Adrenal gland (tissue), 12 donors: ENCODE results near the gene FNBP1L. TPM values are rescaled to one million over a fixed set of nuclear protein-coding genes. Genes with fewer than 3 reads are reported as not detected.
A peak's percentile ranks its signal among the peaks of the same experiment; 100 is the strongest.

ENCODE experiments used
- DNase-seq, 7 donors: peaks; one replicate each; pipeline ENCODE4 v3.0.0-alpha.2; 2019 to 2020
- H3K27ac ChIP-seq, 5 donors: fragments of 200-600 bp; sonication (generic) in 4 of 5; 1 replicate in 3 of 5; 2 replicates in 2 of 5; pipeline versions ENCODE4 v1.5.1 to v1.8.0; 2016 to 2020; ENCODE audit warnings: mild to moderate bottlenecking in 1 of 5
- H3K27me3 ChIP-seq: fragments of 200-600 bp; 2 replicates; pipeline ENCODE4 v1.8.0; 2021
- H3K36me3 ChIP-seq, 2 donors: fragments of 200-600 bp; replicated peaks in 1 of 2; 1 replicate in 1 of 2; 2 replicates in 1 of 2; pipeline versions ENCODE4 v1.5.1 to v1.8.0; 2018 to 2022
- H3K4me1 ChIP-seq, 2 donors: fragments of 200-600 bp; replicated peaks in 1 of 2; 1 replicate in 1 of 2; 2 replicates in 1 of 2; pipeline versions ENCODE4 v1.5.1 to v1.8.0; 2018 to 2021
- H3K4me3 ChIP-seq, 4 donors: fragments of 200-600 bp; sonication (generic) in 3 of 4; one replicate each; pipeline ENCODE4 v1.5.1; 2016 to 2018
- H3K9me3 ChIP-seq, 3 donors: fragments of 200-600 bp; sonication (generic) in 1 of 3; replicated peaks in 1 of 3; 1 replicate in 2 of 3; 2 replicates in 1 of 3; pipeline versions ENCODE4 v1.5.1 to v1.8.0; 2016 to 2021
- CTCF ChIP-seq, 6 experiments: fragments of 450-650 bp in 4 of 6; fragments of 200-600 bp in 2 of 6; sonication (generic) in 1 of 6; IDR thresholded peaks; 1 replicate in 5 of 6; 2 replicates in 1 of 6; pipeline versions ENCODE4 v1.5.1 to v1.8.0; 2016 to 2021; ENCODE audit warnings: antibody characterized with exemption in 6 of 6, mild to moderate bottlenecking in 2 of 6, moderate library complexity in 1 of 6
- POLR2A ChIP-seq, 2 donors: fragments of 450-650 bp; IDR thresholded peaks; one replicate each; pipeline ENCODE4 v1.6.1; 2017; ENCODE audit warnings: antibody characterized with exemption in 2 of 2, mild to moderate bottlenecking in 2 of 2, moderate library complexity in 1 of 2
- WGBS, 4 donors: extraction: QIAGEN DNeasy Blood & Tissue Kit in 2 of 4; methylation state at CpG; one replicate each; pipeline versions ENCODE4 v1.1.5 to v1.1.7; 2013 to 2017; 5-methylcytosine and 5-hydroxymethylcytosine counted together
- intact Hi-C, 2 donors: fragments of 100-400 bp; cut with DNase I; formaldehyde crosslinking; loops; one replicate each; pipeline versions ENCODE4 v1.14.1 to v1.15.0; 2022 to 2023
- polyA plus RNA-seq, 3 donors: library from polyadenylated mRNA; stranded (reverse); fragments of 200-250 nt in 2 of 3; fragments of 350-450 nt in 1 of 3; fragmentation: Illumina TruSeq in 1 of 3; extraction: RNeasy Lipid Tissue Mini Kit (QIAGEN cat#74804) in 1 of 3; gene quantifications; one replicate each; pipeline ENCODE4 v1.2.3, GENCODE V29; 2013 to 2014
- total RNA-seq, 9 donors: library from RNA; depleted of rRNA in 4 of 9; stranded (reverse); fragments of >200 nt in 4 of 9; fragments of 120-200 nt in 1 of 9; fragmentation: NEBNext Ultra II Directional in 1 of 9; extraction: Animal tissue kit (Norgen Biotek cat#: 25700) in 1 of 9; gene quantifications; one replicate each; pipeline versions ENCODE4 v1.1.0 to v1.2.4, GENCODE V29; 2013 to 2023
- donor health status: healthy with polysubstance abuse.
- donor health status: Bipolar disorder and iron deficiency.
- donor health status: DM: yes; HTN: yes; CAD: no.
- donor health status: DM: no; HTN: no; CAD: no.
- donor health status: DM: no; HTN: no; CAD: no.
- donor health status: DM: yes; HTN: yes; CAD: no.

The FNBP1L gene
- total and polyA plus RNA-seq, 12 donors, result 6.1 to 21.4 (median 14.3) TPM

- Histone ChIP-seq H3K9me3 (no peaks in the 10 kb centered on the region), H3K27ac (no peak overlapping the region), H3K4me1 (peaks cover 0 to 7% of the 10 kb centered on the region in 2 donors), H3K27me3 (no peaks in the 10 kb centered on the region), H3K4me3 (no peak overlapping the region), H3K36me3 (no peaks in the 10 kb centered on the region)
- 81 to 86% (median 84%) methylated on average over 2 of the region's 2 CpGs for WGBS, 4 donors
- no peak for DNase-seq
- intact Hi-C loops, result no loop called here
- TF ChIP-seq CTCF (IDR thresholded peaks at IDR 0.05) (no peak), POLR2A (IDR thresholded peaks at IDR 0.05) (no peak)
Observed at GRCh38 chr1:93411000-93411399, 36.9 kb upstream of the FNBP1L start.

- DNase-seq, result no peak
- H3K27me3 ChIP-seq, result no peaks in the 10 kb centered on the region
- H3K4me3 ChIP-seq, result peak overlapping the region in 1 of 4 donors; percentile 9
- no peaks in the 10 kb centered on the region for H3K9me3 ChIP-seq
- no peaks in the 10 kb centered on the region for H3K36me3 ChIP-seq
- H3K4me1 ChIP-seq, result peaks cover 0 to 7% of the 10 kb centered on the region in 2 donors
- 34 to 48% (median 46%) methylated on average over 3 of the region's 3 CpGs for WGBS, 4 donors
- no peak overlapping the region for H3K27ac ChIP-seq
- intact Hi-C loops, result no loop called here
- no peak for TF ChIP-seq CTCF (IDR thresholded peaks at IDR 0.05)
- TF ChIP-seq POLR2A (IDR thresholded peaks at IDR 0.05), result no peak
Observed at GRCh38 chr1:93414749-93415148, 33.2 kb upstream of the FNBP1L start.

GRCh38 chr1:93415296-93415695, 32.6 kb upstream of the FNBP1L start:
- TF ChIP-seq CTCF (IDR thresholded peaks at IDR 0.05) (no peak), POLR2A (IDR thresholded peaks at IDR 0.05) (no peak)
- Histone ChIP-seq H3K9me3 (no peaks in the 10 kb centered on the region), H3K27ac (no peak overlapping the region), H3K4me1 (peaks cover 0 to 7% of the 10 kb centered on the region in 2 donors), H3K4me3 (peak overlapping the region in 1 of 4 donors; percentile 9), H3K36me3 (no peaks in the 10 kb centered on the region), H3K27me3 (no peaks in the 10 kb centered on the region)
- intact Hi-C loops, result no loop called here
- no peak for DNase-seq
- WGBS, 4 donors, result 75 to 82% (median 79%) methylated on average over 3 of the region's 3 CpGs

GRCh38 chr1:93416183-93416582, 31.7 kb upstream of the FNBP1L start:
- DNase-seq, result no peak
- 84 to 95% (median 86%) methylated on average over 2 of the region's 2 CpGs for WGBS, 4 donors
- Histone ChIP-seq H3K36me3 (no peaks in the 10 kb centered on the region), H3K9me3 (no peaks in the 10 kb centered on the region), H3K4me1 (peaks cover 0 to 7% of the 10 kb centered on the region in 2 donors), H3K27me3 (no peaks in the 10 kb centered on the region), H3K4me3 (no peak overlapping the region), H3K27ac (no peak overlapping the region)
- no peak for TF ChIP-seq POLR2A (IDR thresholded peaks at IDR 0.05)
- TF ChIP-seq CTCF (IDR thresholded peaks at IDR 0.05), result no peak
- intact Hi-C loops, result no loop called here
